NCI-H748 (cell line): Measurements from ENCODE around the gene PELI2.

Source experiments
- DNase-seq: peaks from one replicate; lab custom pipeline; 2025; ENCODE audit not compliant: unreplicated experiment; lab: John Stamatoyannopoulos, UW

PELI2 gene

DNA sequence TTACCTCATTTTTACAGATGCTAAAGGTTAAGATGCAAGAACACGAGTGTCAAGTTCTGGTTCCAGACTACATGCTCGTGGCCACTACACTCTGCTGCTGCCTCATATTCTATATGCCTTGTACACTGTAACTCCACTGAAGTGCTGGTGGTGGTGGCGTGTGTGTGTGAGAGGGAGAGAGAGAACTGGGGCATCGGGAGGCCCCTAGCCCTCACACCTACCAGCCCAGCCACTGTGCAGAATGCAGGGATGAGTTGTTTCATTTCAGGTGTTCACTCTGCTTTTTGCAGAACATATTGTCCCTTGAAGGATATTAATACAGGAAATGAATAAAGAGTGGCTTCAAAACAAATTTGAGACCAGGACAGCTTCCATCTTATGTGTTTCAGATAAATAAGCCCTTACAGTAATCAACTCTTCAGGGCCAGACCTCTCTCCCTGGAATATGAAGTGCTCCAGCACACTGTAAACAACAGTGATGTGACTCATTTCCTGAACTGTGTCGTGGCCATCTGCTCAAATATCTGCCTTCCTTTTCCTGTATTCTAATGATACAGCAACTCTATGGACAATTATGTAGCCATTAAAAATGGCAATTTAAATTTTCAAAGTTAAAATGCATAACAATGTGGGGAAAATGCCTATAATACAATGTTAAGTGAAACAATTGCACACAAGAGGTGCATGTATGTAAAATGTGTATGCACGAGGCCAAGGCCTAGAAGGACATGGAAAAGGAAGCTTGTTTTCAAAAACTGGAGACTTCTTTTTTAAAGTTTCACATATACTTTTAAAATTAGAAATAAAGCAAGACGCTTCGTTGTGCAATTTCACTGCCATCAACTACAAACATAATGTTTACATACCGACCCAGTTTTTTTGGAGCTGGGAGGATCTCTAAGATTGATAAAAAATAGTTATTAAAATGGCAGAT lies 215.4 kb downstream of the PELI2 start:
- peak; percentile 76 for DNase-seq

DNA sequence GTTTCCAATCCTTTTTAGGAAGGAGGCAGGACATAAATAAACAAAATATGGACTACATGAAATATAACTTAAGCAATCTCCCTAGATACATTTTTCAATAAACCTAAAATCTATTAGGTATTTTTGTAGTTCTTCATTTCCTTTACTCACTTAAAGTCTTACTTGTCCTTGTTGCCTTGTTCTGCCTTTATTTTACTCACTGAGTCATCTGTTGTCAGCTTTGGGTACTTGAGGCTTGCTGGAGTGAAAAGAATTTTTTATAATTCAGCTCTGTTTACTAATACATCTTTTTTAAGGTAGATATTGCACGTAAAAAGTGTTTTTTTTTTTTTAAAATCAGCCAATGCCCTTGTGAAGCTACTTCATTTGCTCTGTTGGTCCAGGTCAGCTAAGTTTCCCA lies 216.2 kb downstream of the PELI2 start:
- no peak for DNase-seq

DNA sequence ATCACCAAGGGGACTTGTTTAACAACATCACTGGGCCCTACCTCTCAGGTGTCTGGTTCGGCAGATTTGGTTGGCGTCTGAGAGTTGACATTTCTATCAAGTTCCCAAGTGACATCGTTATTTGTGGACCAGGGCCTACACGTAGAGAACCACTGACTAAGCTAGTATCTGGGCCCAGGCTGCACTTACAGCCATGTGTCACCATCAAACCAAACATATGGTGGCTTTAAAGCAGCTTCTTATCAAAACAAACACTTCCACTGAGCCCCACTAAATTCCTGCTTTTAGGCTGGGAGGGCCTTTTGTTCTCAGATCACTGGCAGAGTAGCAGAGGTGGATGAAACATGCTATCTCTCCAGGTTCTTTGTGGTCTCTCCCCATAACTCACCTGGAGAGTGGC lies 220.5 kb downstream of the PELI2 start:
- DNase-seq: no peak

GRCh38 chr14:56339855-56340701 lies 221.9 kb downstream of the PELI2 start:
- peak; percentile 83 for DNase-seq

GRCh38 chr14:56340932-56341331 lies 222.7 kb downstream of the PELI2 start:
- DNase-seq: no peak

DNA sequence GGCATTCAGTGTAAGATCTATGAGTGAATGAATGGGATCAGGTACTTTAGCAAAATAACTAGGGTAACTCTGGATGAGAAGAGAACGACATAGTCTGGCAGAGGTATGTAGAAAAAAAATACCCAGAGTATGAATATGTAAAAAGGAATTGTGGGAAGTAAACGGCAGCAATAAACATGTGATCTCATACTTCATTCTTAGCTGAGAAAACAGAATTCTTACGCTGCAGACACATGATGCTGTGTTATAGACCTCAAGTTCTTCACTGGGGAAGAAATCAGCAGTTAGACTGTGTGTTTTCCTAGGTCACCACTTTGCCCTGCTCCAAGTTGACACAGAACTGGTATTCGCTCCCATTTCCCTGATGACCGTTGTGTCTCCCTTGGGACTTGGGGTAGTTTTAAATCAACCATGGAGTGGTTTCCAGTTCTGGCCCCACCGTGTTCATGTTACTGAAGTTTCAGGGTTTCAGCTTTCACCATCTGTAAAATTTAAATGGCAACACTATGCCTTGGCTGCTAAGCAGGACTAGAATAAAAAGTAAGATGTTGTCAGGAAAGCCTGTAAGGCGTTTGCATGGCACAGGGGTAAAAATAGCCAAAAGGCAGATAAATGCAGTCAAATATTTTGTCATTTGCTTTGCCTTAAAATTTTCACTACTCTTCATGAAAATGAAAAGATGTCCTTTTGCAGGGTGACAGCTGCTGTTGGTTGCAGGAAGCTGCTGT lies 223.7 kb downstream of the PELI2 start:
- DNase-seq: no peak

DNA sequence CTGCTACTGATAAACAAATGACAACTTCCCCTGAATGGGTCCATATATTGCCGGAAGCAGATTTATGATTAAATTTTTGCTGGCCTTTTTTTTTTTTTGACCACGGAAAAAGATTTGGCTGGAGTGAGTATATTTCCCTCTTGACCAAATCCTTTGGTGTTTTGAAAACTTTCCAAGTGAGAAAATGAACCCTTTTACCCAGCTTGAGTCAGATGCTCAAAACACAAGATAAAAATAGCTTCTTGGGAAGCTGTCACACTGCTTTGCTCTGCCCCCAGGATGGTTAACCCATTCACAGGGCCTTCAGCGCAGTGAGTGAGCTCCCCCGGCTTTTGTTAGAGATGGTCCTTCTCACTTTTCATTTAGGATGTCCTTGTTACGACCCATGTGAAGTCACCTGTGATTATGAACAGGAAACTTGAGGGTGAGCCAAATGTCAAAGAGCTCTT lies 224.3 kb downstream of the PELI2 start:
- no peak for DNase-seq

DNA sequence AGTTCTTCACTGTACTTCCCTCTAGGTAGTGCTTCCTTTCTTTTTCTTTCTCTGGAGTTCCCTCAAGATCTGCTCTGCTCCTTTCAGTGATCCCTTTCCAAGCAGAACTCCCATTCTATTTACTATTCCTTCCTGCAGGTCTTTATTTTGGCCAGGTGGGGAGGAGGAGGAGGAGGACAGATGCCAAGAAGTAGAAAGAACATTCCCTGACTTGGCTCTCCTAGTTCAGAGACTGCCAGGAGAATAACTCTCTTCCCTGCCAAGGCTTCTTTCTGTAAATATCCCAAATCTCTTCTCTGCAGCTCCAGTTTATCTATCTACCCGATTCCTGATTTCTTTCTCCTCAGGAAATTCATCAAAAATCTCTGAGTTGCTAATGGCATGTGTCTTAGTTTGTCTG lies 231.7 kb downstream of the PELI2 start:
- DNase-seq: no peak
